GM18951 (cell line): ENCODE data around the gene RPL39L.

Experiments
- POLR2A ChIP-seq: IDR thresholded peaks from 4 replicates; pipeline ENCODE4 v1.6.1; 2011; ENCODE audit warnings: mild to moderate bottlenecking; ENCODE audit not compliant: insufficient read length, insufficient read depth; ENCODE audit errors: extremely low read depth
- in situ Hi-C: fragments of 300-500 bp; cut with MboI; formaldehyde crosslinking; loops from one replicate; pipeline ENCODE4 v1.12.0; 2022; ENCODE audit warnings: low sequenced_read_pairs, mixed read lengths, inconsistent platforms; ENCODE audit not compliant: unreplicated experiment

Gene RPL39L

DNA sequence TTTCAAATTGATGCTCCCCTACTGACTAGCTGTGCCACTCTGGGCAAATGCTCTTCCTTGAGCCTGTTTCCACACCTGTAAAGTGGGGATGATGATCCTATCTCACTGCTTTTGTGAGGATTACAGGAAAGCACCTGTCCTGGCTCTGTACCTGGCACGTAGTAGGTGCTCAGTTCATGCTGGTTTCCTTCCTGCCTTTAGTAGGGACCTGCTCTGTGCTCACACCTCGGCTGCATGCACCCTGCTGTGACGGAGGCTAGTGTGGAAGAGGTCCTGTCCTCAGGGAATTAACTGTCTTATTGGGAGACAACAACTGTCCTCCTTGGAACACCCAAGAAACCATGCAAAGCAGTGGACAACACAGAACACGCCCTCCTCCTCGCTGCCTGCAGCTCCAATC, 61.8 kb downstream of the RPL39L start:
- TF ChIP-seq POLR2A, result no peak
- in situ Hi-C loops, result no loop called here

DNA sequence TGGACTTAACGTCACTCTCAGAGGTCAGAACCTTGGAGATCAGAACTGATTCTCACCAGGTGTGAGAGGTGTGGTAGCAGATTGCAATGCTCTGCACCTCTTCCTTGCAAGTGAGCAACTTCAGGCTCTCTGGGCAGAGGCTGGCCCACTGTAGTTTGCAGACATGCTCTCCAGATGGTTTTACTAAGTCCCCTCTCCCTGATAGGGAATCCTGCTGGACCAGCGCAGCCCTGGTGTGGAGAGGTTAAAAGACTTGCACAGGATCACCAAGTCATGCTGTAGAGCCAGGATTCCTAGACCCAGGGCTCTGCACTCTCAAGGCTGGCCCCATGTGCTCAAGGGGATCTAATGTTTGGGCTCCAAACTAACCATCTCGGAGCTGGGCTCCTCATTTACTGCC, 62.2 kb downstream of the RPL39L start:
- in situ Hi-C loops, result no loop called here
- no peak for TF ChIP-seq POLR2A

DNA sequence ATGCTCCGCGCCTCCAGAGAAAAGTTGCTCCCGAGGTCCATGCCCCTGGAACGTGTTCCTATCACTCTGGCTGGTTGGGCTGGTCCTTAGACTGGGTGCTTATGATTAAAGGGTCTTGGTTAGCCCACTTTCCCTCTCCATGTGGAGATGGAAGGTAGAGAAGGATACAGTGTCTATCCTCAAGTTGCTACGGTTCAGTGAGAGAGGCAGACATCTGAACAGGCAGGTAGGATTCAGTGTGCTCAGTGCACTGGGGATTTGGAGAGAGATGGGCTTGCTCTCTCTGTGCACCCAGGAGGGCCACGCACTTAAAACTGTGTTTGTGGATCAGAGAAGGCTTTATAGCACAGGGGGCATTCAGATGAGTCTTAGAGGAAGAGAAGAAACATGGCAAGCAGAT, 63.0 kb downstream of the RPL39L start:
- in situ Hi-C loops, result no loop called here
- TF ChIP-seq POLR2A, result no peak

DNA sequence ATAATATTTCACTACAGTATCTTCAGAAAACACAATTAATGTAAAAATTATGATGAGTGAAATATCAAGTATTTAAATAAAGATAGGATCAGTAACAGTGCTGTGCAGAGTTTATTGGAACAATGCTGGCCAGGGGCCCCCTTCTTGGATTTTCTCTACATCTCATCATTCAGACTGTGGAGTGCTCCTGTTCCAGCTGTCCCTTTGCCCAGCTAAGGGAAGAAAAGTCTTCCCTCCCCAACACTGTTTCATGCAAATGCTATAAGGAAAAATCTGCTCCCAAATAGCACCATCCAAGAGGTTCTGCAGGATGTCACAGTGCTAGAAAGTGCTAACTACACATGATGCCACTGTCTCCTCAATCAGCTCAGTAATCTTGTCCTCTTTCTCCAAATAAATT, 64.5 kb downstream of the RPL39L start:
- in situ Hi-C loops, result no loop called here
- no peak for TF ChIP-seq POLR2A

DNA sequence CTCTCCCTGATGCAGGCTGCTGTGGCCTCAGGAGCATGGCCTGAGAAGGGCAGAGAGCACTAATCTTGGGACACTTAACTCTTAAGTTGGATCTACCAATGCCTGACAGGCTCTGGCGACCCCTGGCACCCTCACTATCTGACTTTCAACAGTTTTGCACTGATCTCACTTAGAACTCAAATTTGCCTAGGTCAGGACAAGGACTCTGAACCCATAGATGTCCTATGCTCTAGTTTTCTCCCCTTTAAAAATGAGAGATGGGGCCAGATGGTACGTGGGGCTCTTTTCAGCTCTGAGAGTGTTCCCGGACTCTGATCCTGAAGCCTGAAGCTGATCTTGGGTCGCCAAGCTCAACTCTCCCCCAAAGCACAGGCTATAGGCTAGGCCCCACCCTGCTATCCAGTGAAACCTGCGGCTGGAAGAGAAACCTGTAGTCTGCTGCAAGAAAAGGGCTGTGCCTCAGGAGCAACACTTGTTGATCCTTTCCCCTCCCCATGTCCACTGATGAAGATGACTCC, 65.7 kb downstream of the RPL39L start:
- in situ Hi-C loops, result no loop called here

DNA sequence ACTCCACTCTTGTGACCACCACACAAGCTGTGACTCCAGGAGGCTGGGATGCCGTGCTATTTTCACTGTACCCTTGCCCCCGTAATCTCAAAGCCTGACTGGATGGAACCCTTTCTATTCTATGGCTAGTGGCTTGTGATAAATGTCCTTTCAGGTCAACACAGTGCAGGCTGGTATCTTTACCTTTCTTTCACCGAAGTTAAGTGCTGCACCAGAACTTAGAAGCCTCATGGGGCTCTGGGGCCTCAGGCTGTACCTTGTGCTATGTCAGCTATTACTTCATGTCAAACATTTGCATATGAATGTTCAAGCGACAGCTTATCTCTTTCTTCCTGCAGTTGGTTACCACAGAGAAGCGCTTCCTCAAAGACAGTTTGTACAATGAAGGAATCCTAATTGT, 66.8 kb downstream of the RPL39L start:
- in situ Hi-C loops, result no loop called here
- TF ChIP-seq POLR2A, result no peak

More for the DNA sequence above, 65.7 kb downstream of the RPL39L start:
- no peak for TF ChIP-seq POLR2A

DNA sequence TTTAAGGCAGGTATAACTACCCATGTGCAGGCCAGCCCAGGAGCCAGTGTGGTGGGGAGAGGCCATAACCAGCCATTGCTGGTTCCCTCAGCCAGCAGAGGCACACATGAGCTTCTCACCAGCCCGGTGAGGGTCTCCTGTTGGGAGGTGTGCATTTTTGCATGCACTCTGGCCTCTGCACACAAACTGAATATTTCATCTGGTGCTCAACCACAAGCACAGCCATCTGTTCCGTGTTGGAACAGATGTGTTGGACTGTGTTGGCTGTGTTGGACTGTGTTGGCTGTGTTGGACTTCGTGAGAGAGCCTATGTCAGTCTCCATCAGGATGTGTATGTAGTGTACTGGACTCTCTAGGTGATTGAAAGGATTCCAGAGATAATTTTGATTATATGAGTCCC, 67.2 kb downstream of the RPL39L start:
- no peak for TF ChIP-seq POLR2A
- in situ Hi-C loops, result no loop called here
